ENCODE measurements around the gene TAF4B.

DNA sequence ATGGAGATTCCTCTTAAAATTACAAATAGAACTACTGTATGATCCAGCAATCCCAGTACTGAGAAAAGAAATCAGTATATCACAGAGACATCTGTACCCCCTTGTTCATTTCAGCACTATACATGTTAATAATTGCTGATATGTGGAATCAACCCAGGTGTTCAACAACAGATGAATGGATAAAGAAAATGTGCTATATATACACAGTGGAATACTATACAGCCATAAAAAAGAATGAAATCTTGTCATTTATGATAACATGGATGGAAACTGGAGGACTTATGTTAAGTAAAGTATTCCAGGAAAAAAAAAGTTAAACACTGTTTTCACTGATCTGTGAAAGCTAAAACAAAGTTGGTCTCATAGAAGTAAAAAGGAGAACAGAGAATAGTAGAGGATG, 124.7 kb downstream of the TAF4B start:
- TF ChIP-seq TAF1 (conservative IDR thresholded peaks at IDR 0.05) (no peak), RAD21 (IDR thresholded peaks at IDR 0.05) (no peak), YY1 (IDR thresholded peaks at IDR 0.05) (no peak)
- TF ChIP-seq, protein P1, sequence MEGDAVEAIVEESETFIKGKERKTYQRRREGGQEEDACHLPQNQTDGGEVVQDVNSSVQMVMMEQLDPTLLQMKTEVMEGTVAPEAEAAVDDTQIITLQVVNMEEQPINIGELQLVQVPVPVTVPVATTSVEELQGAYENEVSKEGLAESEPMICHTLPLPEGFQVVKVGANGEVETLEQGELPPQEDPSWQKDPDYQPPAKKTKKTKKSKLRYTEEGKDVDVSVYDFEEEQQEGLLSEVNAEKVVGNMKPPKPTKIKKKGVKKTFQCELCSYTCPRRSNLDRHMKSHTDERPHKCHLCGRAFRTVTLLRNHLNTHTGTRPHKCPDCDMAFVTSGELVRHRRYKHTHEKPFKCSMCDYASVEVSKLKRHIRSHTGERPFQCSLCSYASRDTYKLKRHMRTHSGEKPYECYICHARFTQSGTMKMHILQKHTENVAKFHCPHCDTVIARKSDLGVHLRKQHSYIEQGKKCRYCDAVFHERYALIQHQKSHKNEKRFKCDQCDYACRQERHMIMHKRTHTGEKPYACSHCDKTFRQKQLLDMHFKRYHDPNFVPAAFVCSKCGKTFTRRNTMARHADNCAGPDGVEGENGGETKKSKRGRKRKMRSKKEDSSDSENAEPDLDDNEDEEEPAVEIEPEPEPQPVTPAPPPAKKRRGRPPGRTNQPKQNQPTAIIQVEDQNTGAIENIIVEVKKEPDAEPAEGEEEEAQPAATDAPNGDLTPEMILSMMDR (IDR thresholded peaks at IDR 0.05; ENCODE audit: low read depth, low read length, missing input control), result no peak
